GM19351 (cell line): Measurements from ENCODE around the gene PIGW.

Experiments
- ATAC-seq: cut with Tn5 transposase; IDR thresholded peaks from one replicate; pipeline ENCODE4 v1.9.1; 2021; ENCODE audit warnings: mild to moderate bottlenecking, moderate library complexity; ENCODE audit not compliant: unreplicated experiment

Gene PIGW

GRCh38 chr17:36545077-36545464, 10.3 kb downstream of the PIGW start:
- peak; percentile 23 for ATAC-seq

- ATAC-seq = peak; percentile 68
Measured at GRCh38 chr17:36545465-36546417, 11.0 kb downstream of the PIGW start.

GRCh38 chr17:36546418-36547093, 11.8 kb downstream of the PIGW start:
- no peak for ATAC-seq

GRCh38 chr17:36547776-36548175, 13.0 kb downstream of the PIGW start:
- no peak for ATAC-seq

- ATAC-seq = no peak
Measured at GRCh38 chr17:36550491-36551417, 16.0 kb downstream of the PIGW start.

GRCh38 chr17:36553459-36553858, 18.7 kb downstream of the PIGW start:
- ATAC-seq = no peak

- ATAC-seq = no peak
Measured at GRCh38 chr17:36566081-36566480, 31.3 kb downstream of the PIGW start.

GRCh38 chr17:36575028-36575427, 40.2 kb downstream of the PIGW start:
- ATAC-seq = no peak

- ATAC-seq = no peak
Measured at GRCh38 chr17:36576793-36577192, 42.0 kb downstream of the PIGW start.

GRCh38 chr17:36578671-36579070, 43.9 kb downstream of the PIGW start:
- no peak for ATAC-seq

- no peak for ATAC-seq
Measured at GRCh38 chr17:36583787-36584186, 49.0 kb downstream of the PIGW start.

- ATAC-seq = no peak
Measured at GRCh38 chr17:36586138-36586537, 51.4 kb downstream of the PIGW start.
